Left ventricle myocardium inferior (tissue), 1 donor: ENCODE results near the gene GRIN2A. TPM values are rescaled to one million over a fixed set of nuclear protein-coding genes. Genes with fewer than 3 reads are reported as not detected.

Experiments used
- DNase-seq: peaks from one replicate; pipeline ENCODE4 v3.0.0-alpha.2; 2020
- H3K27ac ChIP-seq: fragments of 200-600 bp; replicated peaks from 2 replicates; pipeline ENCODE4 v1.8.0; 2021
- H3K27me3 ChIP-seq: fragments of 200-600 bp; 2 replicates; pipeline ENCODE4 v1.8.0; 2021; ENCODE audit warnings: low read depth
- H3K36me3 ChIP-seq: fragments of 200-600 bp; 2 replicates; pipeline ENCODE4 v1.8.0; 2021
- H3K4me1 ChIP-seq: fragments of 200-600 bp; 2 replicates; pipeline ENCODE4 v1.8.0; 2021
- H3K4me3 ChIP-seq: fragments of 200-600 bp; 2 replicates; pipeline ENCODE4 v1.8.0; 2021; ENCODE audit warnings: mild to moderate bottlenecking, moderate library complexity
- H3K9me3 ChIP-seq: fragments of 200-600 bp; replicated peaks from 2 replicates; pipeline ENCODE4 v1.8.0; 2021
- intact Hi-C: fragments of 100-400 bp; cut with micrococcal nuclease; formaldehyde crosslinking; loops from one replicate; pipeline ENCODE4 v1.11.0; 2022
- total RNA-seq: library from RNA; stranded (reverse); fragmentation: NEBNext Ultra II Directional; extraction: Animal tissue kit (Norgen Biotek cat#: 25700); gene quantifications from one replicate; pipeline ENCODE4 v1.2.1, GENCODE V29; 2021
- TF ChIP-seq, protein P1 (sequence below): fragments of 200-600 bp; IDR thresholded peaks from 2 replicates; pipeline ENCODE4 v1.8.0; 2021; ENCODE audit warnings: antibody characterized with exemption, mild to moderate bottlenecking, borderline replicate concordance
- donor health status: DM: no; HTN: yes; CAD: no; lungs with severe emphysema.

Gene GRIN2A
- total RNA-seq, 1 donor from 2014 or later = 2.4 TPM

DNA sequence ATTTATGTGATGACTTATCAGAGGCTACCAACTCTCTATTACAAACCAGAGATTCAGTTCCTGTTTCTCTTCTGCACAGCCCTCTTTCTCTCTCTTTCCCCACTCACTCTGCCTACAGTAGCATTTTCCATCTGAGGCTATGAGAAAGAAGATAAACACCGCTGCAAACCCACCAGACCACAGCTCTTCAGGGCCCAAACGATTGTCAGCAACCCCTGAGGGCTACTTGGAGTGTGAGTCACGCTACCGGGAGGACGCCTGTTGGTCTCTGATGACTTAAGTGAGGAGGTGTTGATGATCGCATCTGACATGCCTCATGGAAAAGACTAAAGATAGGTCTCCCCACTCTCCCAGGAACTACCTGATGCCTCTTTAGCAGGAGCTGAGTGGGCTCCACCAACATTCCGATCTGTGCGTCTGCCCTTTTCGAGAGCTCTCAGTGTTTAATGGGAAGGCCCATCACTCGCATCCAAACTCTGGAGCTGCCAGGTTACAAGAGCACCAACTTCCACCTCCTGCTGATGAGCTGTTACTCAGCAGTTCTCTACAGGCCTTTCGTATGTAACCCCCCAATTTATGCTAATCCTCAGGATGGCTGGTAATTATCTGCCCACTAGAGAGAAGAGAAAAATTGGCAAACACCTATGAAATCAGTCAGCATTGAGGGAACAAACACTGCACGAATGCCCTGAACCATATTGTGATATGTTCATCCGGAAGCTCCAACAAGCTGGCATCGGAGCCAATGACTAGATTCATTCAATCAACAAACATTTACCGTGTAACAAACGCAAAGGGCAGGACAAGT is 9.2 kb downstream of the GRIN2A start:
- Histone ChIP-seq H3K36me3 (no peaks in the 10 kb centered on the region), H3K4me1 (no peaks in the 10 kb centered on the region), H3K27me3 (peaks cover 21% of the 10 kb centered on the region), H3K27ac (no peak overlapping the region), H3K9me3 (peaks cover 7% of the 10 kb centered on the region), H3K4me3 (no peak overlapping the region)
- DNase-seq = no peak
- TF ChIP-seq, protein P1, sequence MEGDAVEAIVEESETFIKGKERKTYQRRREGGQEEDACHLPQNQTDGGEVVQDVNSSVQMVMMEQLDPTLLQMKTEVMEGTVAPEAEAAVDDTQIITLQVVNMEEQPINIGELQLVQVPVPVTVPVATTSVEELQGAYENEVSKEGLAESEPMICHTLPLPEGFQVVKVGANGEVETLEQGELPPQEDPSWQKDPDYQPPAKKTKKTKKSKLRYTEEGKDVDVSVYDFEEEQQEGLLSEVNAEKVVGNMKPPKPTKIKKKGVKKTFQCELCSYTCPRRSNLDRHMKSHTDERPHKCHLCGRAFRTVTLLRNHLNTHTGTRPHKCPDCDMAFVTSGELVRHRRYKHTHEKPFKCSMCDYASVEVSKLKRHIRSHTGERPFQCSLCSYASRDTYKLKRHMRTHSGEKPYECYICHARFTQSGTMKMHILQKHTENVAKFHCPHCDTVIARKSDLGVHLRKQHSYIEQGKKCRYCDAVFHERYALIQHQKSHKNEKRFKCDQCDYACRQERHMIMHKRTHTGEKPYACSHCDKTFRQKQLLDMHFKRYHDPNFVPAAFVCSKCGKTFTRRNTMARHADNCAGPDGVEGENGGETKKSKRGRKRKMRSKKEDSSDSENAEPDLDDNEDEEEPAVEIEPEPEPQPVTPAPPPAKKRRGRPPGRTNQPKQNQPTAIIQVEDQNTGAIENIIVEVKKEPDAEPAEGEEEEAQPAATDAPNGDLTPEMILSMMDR = no peak
- intact Hi-C loops = no loop called here

DNA sequence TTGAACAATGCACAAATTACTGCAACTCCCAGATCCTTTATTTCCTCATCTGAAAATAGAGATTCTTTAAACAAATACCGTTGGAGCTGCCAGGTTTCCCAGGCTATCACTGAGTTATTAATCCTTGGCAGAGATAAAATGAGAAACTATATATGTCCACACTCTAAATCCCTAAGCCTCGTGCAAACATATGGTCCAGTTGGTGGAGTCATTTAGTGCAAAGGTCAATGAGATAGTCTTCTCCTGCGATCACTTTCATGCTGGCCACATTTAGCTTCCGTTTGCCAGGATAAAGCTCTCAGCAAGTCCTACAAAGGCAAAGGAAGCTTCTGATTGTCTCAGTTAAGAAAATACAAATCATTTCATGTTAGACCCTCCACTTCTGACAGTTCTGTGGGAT is 11.0 kb downstream of the GRIN2A start:
- TF ChIP-seq, protein P1 = no peak
- no peaks in the 10 kb centered on the region for H3K36me3 ChIP-seq
- H3K27me3 ChIP-seq = peaks cover 15% of the 10 kb centered on the region
- no peak overlapping the region for H3K4me3 ChIP-seq
- no peaks in the 10 kb centered on the region for H3K4me1 ChIP-seq
- no peak overlapping the region for H3K27ac ChIP-seq
- intact Hi-C loops = no loop called here
- peaks cover 7% of the 10 kb centered on the region for H3K9me3 ChIP-seq
- DNase-seq = no peak

DNA sequence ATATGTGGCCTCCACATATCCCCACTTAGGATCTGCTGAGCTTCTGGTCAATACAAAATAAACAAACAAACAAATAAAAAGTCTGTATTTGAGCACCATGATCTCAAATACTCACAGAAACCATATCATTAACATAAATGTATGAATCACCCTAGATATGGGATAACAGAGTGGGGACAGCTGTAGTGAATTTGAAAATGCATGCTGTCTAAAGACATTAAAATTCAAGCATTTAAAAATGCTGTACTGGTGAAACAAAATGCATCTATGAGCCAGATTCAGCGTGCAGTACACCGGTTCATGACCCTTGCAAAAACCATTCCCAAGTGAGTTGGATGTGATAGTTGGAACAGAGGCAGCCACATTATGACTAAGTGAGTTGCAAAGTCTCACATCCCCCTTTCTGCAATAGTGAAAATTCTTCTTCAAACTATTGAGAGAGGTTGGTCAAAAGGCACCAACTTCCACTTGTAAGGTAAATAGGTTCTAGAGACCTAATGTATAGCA is 12.3 kb downstream of the GRIN2A start:
- H3K27ac ChIP-seq = no peak overlapping the region
- H3K9me3 ChIP-seq = peaks cover 7% of the 10 kb centered on the region
- TF ChIP-seq, protein P1 = no peak
- intact Hi-C loops = no loop called here
- H3K4me1 ChIP-seq = no peaks in the 10 kb centered on the region
- peaks cover 13% of the 10 kb centered on the region for H3K27me3 ChIP-seq
- H3K4me3 ChIP-seq = no peak overlapping the region
- H3K36me3 ChIP-seq = no peaks in the 10 kb centered on the region
- no peak for DNase-seq

DNA sequence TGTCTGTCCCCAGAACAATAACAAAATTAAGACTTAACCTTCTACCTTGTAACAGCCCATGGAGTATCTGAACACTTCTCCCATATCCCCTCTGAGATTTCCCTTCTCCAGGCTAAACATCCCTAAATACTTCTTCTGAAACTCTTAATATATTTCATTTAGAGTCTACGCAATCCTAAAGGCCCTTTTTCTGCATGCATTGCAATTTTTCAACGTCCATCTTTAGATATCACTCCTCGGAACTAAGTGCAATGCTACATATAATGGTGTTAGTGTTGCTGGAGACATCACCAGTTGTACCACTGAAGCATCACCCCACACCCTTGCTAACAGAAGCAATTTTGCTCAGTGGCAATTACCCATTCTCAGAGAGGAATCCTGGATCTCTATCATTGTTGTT is 13.2 kb downstream of the GRIN2A start:
- no peak for DNase-seq
- peaks cover 2% of the 10 kb centered on the region for H3K9me3 ChIP-seq
- no peak overlapping the region for H3K27ac ChIP-seq

DNA sequence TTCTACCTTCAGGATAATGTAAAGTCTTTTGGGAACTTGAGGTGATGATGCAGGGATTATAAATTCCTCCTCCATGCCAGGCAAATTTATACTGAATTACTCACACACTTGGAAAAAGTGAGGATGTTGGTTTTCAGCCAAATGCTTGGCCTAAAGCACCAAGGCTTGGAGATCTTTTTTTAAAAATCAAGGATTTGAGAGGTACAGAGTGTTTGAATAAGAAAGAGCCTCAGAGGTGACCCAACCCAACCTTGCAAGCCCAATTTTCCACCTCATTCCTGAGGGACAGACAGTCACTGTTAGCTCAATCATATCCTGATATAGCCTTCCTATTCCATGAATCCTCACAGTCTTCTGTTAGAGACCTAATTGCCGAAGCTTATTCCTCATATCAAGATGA is 14.0 kb downstream of the GRIN2A start:
- H3K36me3 ChIP-seq = no peaks in the 10 kb centered on the region
- TF ChIP-seq, protein P1 = no peak
- intact Hi-C loops = no loop called here
- no peaks in the 10 kb centered on the region for H3K4me1 ChIP-seq
- DNase-seq = no peak
- peaks cover 28% of the 10 kb centered on the region for H3K27me3 ChIP-seq
- H3K9me3 ChIP-seq = no peaks in the 10 kb centered on the region
- no peak overlapping the region for H3K27ac ChIP-seq
- no peak overlapping the region for H3K4me3 ChIP-seq

More for the DNA sequence above, 13.2 kb downstream of the GRIN2A start:
- TF ChIP-seq, protein P1 = no peak
- Histone ChIP-seq H3K4me3 (no peak overlapping the region), H3K4me1 (no peaks in the 10 kb centered on the region), H3K36me3 (no peaks in the 10 kb centered on the region), H3K27me3 (peaks cover 20% of the 10 kb centered on the region)
- intact Hi-C loops = no loop called here
